ENCODE results near the gene POU2F1. TPM values are rescaled to one million over a fixed set of nuclear protein-coding genes. Genes with fewer than 3 reads are reported as not detected.

Gene POU2F1
- total RNA-seq, 1 donor from 2014 or later: 7.2 TPM

GRCh38 chr1:167332503-167332902 is 111.8 kb downstream of the POU2F1 start:
- no peak for TF ChIP-seq CTCF (conservative IDR thresholded peaks at IDR 0.05; ENCODE audit: low read depth, low read length)
- no peak for DNase-seq (ENCODE audit: low read depth)
- H3K4me3 ChIP-seq (ENCODE audit: low read depth, low read length): no peak overlapping the region

- H3K4me3 ChIP-seq (ENCODE audit: low read depth, low read length): no peak overlapping the region
- no peak for DNase-seq (ENCODE audit: low read depth)
- no peak for TF ChIP-seq CTCF (conservative IDR thresholded peaks at IDR 0.05; ENCODE audit: low read depth, low read length)
Observed at GRCh38 chr1:167333124-167333523, 112.4 kb downstream of the POU2F1 start.

DNA sequence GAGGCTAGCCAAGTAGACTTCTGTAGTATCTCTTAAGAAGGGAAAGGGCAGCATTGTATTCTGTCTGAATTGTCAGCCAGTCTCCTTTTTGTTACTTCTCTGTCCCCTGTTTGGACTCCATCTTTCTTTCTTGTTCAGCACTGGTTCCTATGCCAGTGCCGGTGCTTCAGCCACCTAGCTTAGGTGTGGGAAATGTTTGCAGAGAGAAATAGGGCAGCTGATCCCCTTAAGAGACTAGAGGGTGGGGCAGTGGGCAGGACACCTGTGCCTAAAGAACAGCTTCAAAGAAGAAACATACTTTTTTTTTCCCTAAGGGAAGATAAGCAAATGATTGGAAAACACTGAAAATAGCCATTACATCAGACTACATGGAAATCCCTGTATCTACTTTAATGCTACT is 113.0 kb downstream of the POU2F1 start:
- H3K4me3 ChIP-seq (ENCODE audit: low read depth, low read length): no peak overlapping the region
- no peak for DNase-seq (ENCODE audit: low read depth)
- no peak for TF ChIP-seq CTCF (conservative IDR thresholded peaks at IDR 0.05; ENCODE audit: low read depth, low read length)

GRCh38 chr1:167339405-167339804 is 118.7 kb downstream of the POU2F1 start:
- no peak overlapping the region for H3K4me3 ChIP-seq (ENCODE audit: low read depth, low read length)
- TF ChIP-seq CTCF (conservative IDR thresholded peaks at IDR 0.05; ENCODE audit: low read depth, low read length): no peak
- DNase-seq (ENCODE audit: low read depth): no peak

GRCh38 chr1:167342846-167343245 is 122.2 kb downstream of the POU2F1 start:
- no peak for DNase-seq (ENCODE audit: low read depth)
- no peak overlapping the region for H3K4me3 ChIP-seq (ENCODE audit: low read depth, low read length)
- peak; percentile 50 for TF ChIP-seq CTCF (conservative IDR thresholded peaks at IDR 0.05; ENCODE audit: low read depth, low read length)

DNA sequence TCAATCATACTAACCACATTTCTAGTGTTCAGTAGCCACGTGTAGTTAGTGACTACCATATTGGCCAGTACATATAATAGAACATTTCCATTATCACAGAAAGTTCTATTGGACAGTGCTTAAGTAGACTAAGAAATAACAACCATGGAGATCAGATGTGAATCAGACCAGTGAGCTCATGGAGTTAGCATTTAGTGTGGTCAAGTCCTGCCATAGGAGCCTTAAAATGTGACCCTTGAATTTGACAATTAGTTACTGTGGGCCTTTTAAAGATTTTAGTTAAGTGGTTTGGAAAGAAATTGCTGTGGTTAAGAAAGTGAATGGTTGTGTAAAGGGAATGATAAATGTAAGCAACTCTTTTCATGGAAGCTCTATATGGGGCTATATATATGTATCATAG is 123.4 kb downstream of the POU2F1 start:
- no peak for TF ChIP-seq CTCF (conservative IDR thresholded peaks at IDR 0.05; ENCODE audit: low read depth, low read length)
- DNase-seq (ENCODE audit: low read depth): no peak
- no peak overlapping the region for H3K4me3 ChIP-seq (ENCODE audit: low read depth, low read length)

DNA sequence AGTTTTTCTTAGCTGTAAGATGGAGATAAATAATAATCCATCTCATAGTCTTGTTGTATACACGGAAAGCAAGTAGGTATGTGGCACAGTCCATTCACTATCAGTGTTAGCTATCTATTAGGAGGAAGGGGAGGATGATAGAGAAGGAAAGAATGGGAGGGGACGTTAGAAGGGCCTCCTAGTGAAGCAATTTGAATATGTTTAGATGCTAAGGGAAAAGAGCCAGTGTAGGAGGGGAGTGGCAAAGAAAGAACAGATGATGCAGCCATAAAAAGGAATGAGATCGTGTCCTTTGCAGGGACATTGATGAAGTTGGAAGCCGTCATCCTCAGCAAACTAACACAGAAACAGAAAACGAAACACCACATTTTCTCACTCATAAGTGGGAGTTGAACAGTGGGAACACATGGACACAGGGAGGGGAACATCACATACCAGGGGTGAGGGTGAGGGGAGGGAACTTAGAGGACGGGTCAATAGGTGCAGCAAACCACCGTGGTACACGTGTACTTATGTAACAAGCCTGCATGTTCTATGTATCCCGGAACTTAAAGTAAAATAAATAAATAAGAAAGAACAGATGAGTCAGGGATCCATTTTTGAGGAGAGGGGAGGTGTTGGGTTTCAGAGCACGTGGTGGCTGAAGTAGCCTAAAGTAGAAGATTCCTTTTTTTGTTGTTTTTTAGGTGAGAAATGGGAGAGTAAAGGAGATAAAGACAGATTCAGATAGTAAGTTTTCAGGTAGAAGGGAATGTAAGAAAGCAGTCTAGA is 124.1 kb downstream of the POU2F1 start:
- TF ChIP-seq CTCF (conservative IDR thresholded peaks at IDR 0.05; ENCODE audit: low read depth, low read length): no peak
- DNase-seq (ENCODE audit: low read depth): no peak
- H3K4me3 ChIP-seq (ENCODE audit: low read depth, low read length): no peak overlapping the region
